DND-41 (cell line): ENCODE measurements around the gene HAAO.

Experiments used
- EZH2 ChIP-seq: IDR thresholded peaks from 3 replicates; pipeline ENCODE4 v1.6.1; 2012; ENCODE audit warnings: borderline replicate concordance, low read depth, mild to moderate bottlenecking, moderate library complexity, low read length, inconsistent platforms; ENCODE audit not compliant: severe bottlenecking
- TF ChIP-seq, protein P1 (sequence below): IDR thresholded peaks from 2 replicates; pipeline ENCODE4 v1.5.1; 2012; ENCODE audit warnings: borderline replicate concordance, low read length, moderate library complexity, mild to moderate bottlenecking; ENCODE audit not compliant: poor library complexity, severe bottlenecking; ENCODE audit errors: extremely low read depth

DNA sequence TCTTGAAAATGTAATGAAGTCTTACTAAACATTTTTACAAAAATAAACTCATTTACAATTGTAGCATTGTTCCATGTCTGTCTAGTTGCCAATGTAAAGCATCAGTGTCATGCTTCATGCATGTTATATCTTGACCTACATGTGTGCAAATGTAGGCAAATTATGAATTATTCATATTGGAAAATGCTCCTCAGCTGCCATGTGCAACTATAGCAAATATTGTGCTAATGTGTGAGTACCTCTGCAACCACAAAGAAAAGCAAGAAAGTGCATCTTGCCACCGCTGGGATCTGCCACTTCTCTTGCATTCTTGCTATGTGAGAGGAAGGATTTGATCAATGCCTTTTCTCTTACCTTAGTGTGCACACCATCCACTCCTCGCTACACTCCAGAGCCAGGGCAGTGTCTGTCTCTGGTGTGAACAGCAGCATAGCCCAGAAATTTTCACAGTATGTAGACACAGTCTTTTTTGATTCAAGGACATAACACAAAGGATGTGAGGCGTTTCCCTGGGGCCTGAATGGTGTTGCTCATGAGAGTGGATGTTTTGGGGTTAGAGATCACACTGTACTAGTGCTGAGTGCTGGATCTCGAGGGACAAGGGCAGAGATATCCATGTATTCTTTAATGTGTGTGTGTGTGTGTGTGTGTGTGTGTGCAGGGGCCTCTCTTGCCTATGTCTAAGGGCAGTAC, 47.6 kb upstream of the HAAO start:
- TF ChIP-seq EZH2: no peak
- TF ChIP-seq, protein P1, sequence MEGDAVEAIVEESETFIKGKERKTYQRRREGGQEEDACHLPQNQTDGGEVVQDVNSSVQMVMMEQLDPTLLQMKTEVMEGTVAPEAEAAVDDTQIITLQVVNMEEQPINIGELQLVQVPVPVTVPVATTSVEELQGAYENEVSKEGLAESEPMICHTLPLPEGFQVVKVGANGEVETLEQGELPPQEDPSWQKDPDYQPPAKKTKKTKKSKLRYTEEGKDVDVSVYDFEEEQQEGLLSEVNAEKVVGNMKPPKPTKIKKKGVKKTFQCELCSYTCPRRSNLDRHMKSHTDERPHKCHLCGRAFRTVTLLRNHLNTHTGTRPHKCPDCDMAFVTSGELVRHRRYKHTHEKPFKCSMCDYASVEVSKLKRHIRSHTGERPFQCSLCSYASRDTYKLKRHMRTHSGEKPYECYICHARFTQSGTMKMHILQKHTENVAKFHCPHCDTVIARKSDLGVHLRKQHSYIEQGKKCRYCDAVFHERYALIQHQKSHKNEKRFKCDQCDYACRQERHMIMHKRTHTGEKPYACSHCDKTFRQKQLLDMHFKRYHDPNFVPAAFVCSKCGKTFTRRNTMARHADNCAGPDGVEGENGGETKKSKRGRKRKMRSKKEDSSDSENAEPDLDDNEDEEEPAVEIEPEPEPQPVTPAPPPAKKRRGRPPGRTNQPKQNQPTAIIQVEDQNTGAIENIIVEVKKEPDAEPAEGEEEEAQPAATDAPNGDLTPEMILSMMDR: no peak
